Skin epidermis (tissue), 12 donors: ENCODE measurements around the gene SEMA3D.

Source experiments
- H3K27ac ChIP-seq, 21 experiments: fragments of 200-600 bp; sonication (generic) in 11 of 21; one replicate each; pipeline ENCODE4 v1.5.0; 2020; ENCODE audit warnings: mild to moderate bottlenecking in 3 of 21, inconsistent platforms in 2 of 21, moderate library complexity in 2 of 21
- H3K4me3 ChIP-seq, 7 experiments: fragments of 200-600 bp; sonication (generic) in 2 of 7; one replicate each; pipeline ENCODE4 v1.5.0; 2020; ENCODE audit warnings: inconsistent platforms in 2 of 7, mild to moderate bottlenecking in 2 of 7, moderate library complexity in 1 of 7

Gene SEMA3D

DNA sequence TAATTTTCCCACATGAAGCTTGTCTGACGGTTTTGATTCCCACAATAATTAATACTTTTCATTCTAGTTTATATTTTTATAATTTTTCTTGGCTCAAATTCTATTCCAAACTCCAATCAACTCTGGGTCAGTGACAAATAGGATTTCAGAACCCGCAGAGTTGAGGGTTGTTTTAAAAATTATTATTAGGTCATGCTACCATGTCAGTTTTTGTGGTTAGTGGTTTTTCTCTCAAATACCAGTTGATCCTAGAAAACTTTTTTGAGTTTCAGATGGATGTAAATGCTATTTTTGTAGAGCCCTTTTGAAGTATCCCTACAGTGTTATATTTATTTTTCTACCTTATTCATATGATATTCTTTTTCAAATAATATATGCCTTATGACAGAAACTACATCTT is 237.4 kb downstream of the SEMA3D start:
- H3K27ac ChIP-seq: no peak overlapping the region
- no peak overlapping the region for H3K4me3 ChIP-seq

GRCh38 chr7:84949067-84949466 is 237.8 kb downstream of the SEMA3D start:
- H3K27ac ChIP-seq: no peak overlapping the region

DNA sequence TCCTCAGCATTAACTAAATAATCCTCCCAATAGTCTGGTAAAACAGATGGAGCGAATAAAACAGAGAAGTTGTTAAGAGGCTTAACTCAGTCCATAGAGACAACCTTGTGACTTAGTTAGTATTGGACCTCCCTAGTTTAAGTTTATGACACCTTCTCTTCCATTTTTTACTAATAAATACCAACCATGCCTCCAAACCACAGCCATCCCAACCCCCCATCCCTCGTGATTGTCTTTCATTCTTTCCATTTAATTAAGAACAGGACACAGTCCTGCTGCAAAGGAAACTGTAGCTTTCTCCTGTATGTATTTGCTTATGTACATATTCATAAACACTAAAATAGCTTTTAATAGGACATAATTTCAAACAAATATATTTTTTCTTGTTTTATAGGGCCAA is 238.2 kb downstream of the SEMA3D start:
- Histone ChIP-seq H3K4me3 (no peak overlapping the region), H3K27ac (no peak overlapping the region)

More at GRCh38 chr7:84949067-84949466, 237.8 kb downstream of the SEMA3D start:
- no peak overlapping the region for H3K4me3 ChIP-seq

DNA sequence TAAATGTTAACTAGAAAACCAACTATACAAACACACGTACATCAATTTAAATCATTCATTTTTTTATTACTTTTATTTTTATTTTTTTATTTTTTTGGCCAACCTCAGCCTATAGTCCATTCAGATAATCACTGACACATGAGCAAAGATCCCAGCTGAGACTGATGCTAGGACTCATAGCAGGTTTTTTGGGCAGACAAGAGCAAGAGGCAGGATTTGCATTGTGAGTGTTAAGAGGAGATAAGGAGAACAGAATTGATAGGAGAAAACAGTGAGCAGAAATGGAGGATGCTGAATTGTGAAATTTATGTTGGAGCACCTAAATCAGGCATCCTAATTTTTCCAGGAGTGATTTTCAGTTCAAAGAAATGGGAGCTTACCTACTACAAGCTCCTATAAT is 240.3 kb downstream of the SEMA3D start:
- H3K27ac ChIP-seq: no peak overlapping the region
- no peak overlapping the region for H3K4me3 ChIP-seq
